ENCODE data around the gene PRPF8. TPM values are rescaled to one million over a fixed set of nuclear protein-coding genes. Genes with fewer than 3 reads are reported as not detected.
A peak's percentile ranks its signal among the peaks of the same experiment; 100 is the strongest.

Gene PRPF8
- total and polyA plus RNA-seq, 2 of the 8 experiments (the other 6 are each of a cell fraction or from before 2014, with no cell fraction given): 329 to 337 TPM

DNA sequence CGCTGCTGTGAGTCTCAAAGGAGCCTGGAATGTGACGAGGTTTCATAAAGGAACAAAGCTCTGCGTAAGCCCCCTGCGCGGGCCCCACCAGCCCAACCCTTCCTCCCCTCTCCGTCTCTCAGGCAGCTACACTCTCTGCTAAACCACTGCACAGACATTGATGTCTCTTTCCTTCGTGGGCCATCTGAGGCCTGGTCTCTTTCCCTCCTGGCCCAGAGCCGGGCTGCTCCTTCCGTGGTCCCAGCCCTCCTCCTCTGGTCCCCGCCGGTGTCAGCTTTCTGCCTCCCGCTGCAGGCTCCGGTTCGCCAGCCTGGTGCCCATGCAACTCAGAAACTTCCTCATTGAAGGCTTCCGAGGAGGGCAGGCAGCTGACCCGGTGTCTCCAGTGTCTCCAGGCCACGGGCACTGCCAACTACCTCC is 46.5 kb downstream of the PRPF8 start:
- FAIRE-seq (no peak), DNase-seq (ENCODE audit: low read depth in 1 of 2, low spot score in 2 of 2) (no peak)
- Histone ChIP-seq H4K20me1 (replicated peaks in 1 of 2; ENCODE audit: control insufficient read depth in 1 of 2, insufficient read depth in 2 of 2, low read length in 2 of 2) (no peaks in the 10 kb centered on the region), H3K18ac (ENCODE audit: extremely low read depth, low read length) (peak overlapping the region; percentile 71), H3K14ac (ENCODE audit: insufficient read length) (no peak overlapping the region), H4K8ac (ENCODE audit: extremely low read depth, insufficient read depth, low read length) (no peak overlapping the region), H3K79me1 (ENCODE audit: low read depth, low read length) (no peaks in the 10 kb centered on the region), H3K4me1 (replicated peaks in 1 of 4; ENCODE audit: control insufficient read depth in 3 of 4, insufficient read depth in 4 of 4, low read length in 3 of 4) (peaks cover 0 to 24% (median 9%) of the 10 kb centered on the region in 4 experiments; a peak in 4 of 7 replicates), H3K56ac (replicated peaks; ENCODE audit: insufficient read length, low read depth, low read length) (no peak overlapping the region), H3K4me3 (ENCODE audit: extremely low read depth in 1 of 4, insufficient read depth in 2 of 4, low read depth in 3 of 4, low read length in 4 of 4) (no peak overlapping the region), H2BK12ac (ENCODE audit: low read depth, low read length) (peak overlapping the region; percentile 75; the same call in 1 of the 2 replicates), H2BK20ac (ENCODE audit: low read length) (no peak overlapping the region), H3K27me3 (replicated peaks in 1 of 4; ENCODE audit: control insufficient read depth in 3 of 4, extremely low read depth in 1 of 4, insufficient read depth in 3 of 4, low read length in 3 of 4) (no peaks in the 10 kb centered on the region), H4K5ac (ENCODE audit: insufficient read length, low read depth, low read length) (no peak overlapping the region), H3K27ac (ENCODE audit: low read depth, low read length) (no peak overlapping the region), H2AK5ac (ENCODE audit: low read depth, low read length) (0 out of 2 replicates have a peak overlapping the region, but pooled peaks have one; percentile 39), H3K23ac (ENCODE audit: insufficient read length) (no peak overlapping the region), H2AFZ (ENCODE audit: low read length) (no peak overlapping the region), H3K4ac (replicated peaks; ENCODE audit: insufficient read length, low read depth, low read length) (no peak overlapping the region), H2BK120ac (replicated peaks; ENCODE audit: low read depth, low read length) (no peak overlapping the region), H3K9me3 (ENCODE audit: insufficient read depth in 2 of 2, low read depth in 1 of 2, low read length in 1 of 2) (no peaks in the 10 kb centered on the region), H3K23me2 (ENCODE audit: low read depth, low read length) (no peaks in the 10 kb centered on the region), H2BK15ac (ENCODE audit: low read length) (no peak overlapping the region), H4K91ac (replicated peaks; ENCODE audit: insufficient read length, low read length) (no peak overlapping the region), H3K36me3 (ENCODE audit: control insufficient read depth in 2 of 4, insufficient read depth in 4 of 4, low read length in 3 of 4) (0 out of 8 replicates have a peak, but pooled peaks cover 0 to 2% (median 0%) of the 10 kb centered on the region in 4 experiments), H3K9ac (replicated peaks in 1 of 4; ENCODE audit: extremely low read depth in 1 of 4, low read depth in 3 of 4, low read length in 3 of 4) (no peak overlapping the region), H3K79me2 (ENCODE audit: control insufficient read depth in 1 of 2, insufficient read depth in 2 of 2, low read length in 2 of 2) (no peaks in the 10 kb centered on the region), H3K4me2 (ENCODE audit: insufficient read depth in 1 of 2, low read depth in 2 of 2, low read length in 2 of 2) (no peak overlapping the region), H2BK5ac (ENCODE audit: low read depth, low read length) (0 out of 2 replicates have a peak overlapping the region, but pooled peaks have one; percentile 35)
- 77% methylated on average over 17 of the region's 17 CpGs; no CpG with 5 or more reads in 1 of the 2 experiments for WGBS, 2 experiments (ENCODE audit: extremely low coverage in 1 of 2, insufficient coverage in 1 of 2, insufficient read length in 1 of 2, insufficient replicate concordance in 2 of 2, low coverage in 1 of 2, low lambda C conversion rate in 2 of 2, missing lambda C conversion rate in 1 of 2)
- ChIA-PET POLR2A (ENCODE audit: partially characterized antibody) (interaction anchor here (2.0 to 4.6 kb wide), 3 partner anchors 8 to 52 kb away, joined by 6 to 29 read pairs (median 11); partner anchors contain the start of gene SLC43A2), CTCF (ENCODE audit: partially characterized antibody) (interaction anchor here (0.8 to 4.4 kb wide), 3 partner anchors 8 to 65 kb away, joined by 4 to 36 read pairs (median 4); partner anchors contain the start of gene SLC43A2)
- TF ChIP-seq CREB1 (IDR thresholded peaks at IDR 0.05): no peak
- no peak for TF ChIP-seq KDM1A (IDR thresholded peaks at IDR 0.05; ENCODE audit: borderline replicate concordance, low read length)
- no peak for TF ChIP-seq CTBP2 (IDR thresholded peaks at IDR 0.05; ENCODE audit: borderline replicate concordance, insufficient read depth, insufficient read length, low read length)
- no peak for TF ChIP-seq CBX8 (IDR thresholded peaks at IDR 0.05; ENCODE audit: borderline replicate concordance, low read depth, low read length)
- TF ChIP-seq, protein P1, sequence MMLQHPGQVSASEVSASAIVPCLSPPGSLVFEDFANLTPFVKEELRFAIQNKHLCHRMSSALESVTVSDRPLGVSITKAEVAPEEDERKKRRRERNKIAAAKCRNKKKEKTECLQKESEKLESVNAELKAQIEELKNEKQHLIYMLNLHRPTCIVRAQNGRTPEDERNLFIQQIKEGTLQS (IDR thresholded peaks at IDR 0.05; ENCODE audit: insufficient read depth, low read depth, low read length): no peak
